Measurements from ENCODE around the gene PCDHGA3. TPM values are rescaled to one million over a fixed set of nuclear protein-coding genes. Genes with fewer than 3 reads are reported as not detected.
"Not testable (repeated sequence)": the region's sequence is repeated elsewhere in the genome, so short reads cannot be mapped to it uniquely, and the experiment has no call there.

The PCDHGA3 gene
- total RNA-seq, 1 donor from 2014 or later = not detected

- peaks cover 29% of the 10 kb centered on the region for H3K9me3 Mint-ChIP-seq (ENCODE audit: unreplicated experiment)
- H3K4me3 Mint-ChIP-seq (ENCODE audit: unreplicated experiment) = no peak overlapping the region
- TF ChIP-seq CTCF (IDR thresholded peaks at IDR 0.05) = no peak
- no peaks in the 10 kb centered on the region for H3K27me3 Mint-ChIP-seq (ENCODE audit: unreplicated experiment)
- DNase-seq (ENCODE audit: extremely low spot score, unreplicated experiment) = peak; percentile 80
- no peaks in the 10 kb centered on the region for H3K4me1 Mint-ChIP-seq (ENCODE audit: unreplicated experiment)
- H3K36me3 Mint-ChIP-seq (ENCODE audit: unreplicated experiment) = no peaks in the 10 kb centered on the region
- no peak overlapping the region for H3K27ac Mint-ChIP-seq (ENCODE audit: unreplicated experiment)
These were observed 31.0 kb downstream of the PCDHGA3 start for GRCh38 chr5:141374627-141375026.

GRCh38 chr5:141375444-141376155, 32.0 kb downstream of the PCDHGA3 start:
- not testable (repeated sequence) for H3K36me3 Mint-ChIP-seq (ENCODE audit: unreplicated experiment); H3K27me3 Mint-ChIP-seq (ENCODE audit: unreplicated experiment); H3K4me1 Mint-ChIP-seq (ENCODE audit: unreplicated experiment); H3K27ac Mint-ChIP-seq (ENCODE audit: unreplicated experiment); DNase-seq (ENCODE audit: extremely low spot score, unreplicated experiment); H3K4me3 Mint-ChIP-seq (ENCODE audit: unreplicated experiment)
- peaks cover 35% of the 10 kb centered on the region for H3K9me3 Mint-ChIP-seq (ENCODE audit: unreplicated experiment)

- no peaks in the 10 kb centered on the region for H3K4me1 Mint-ChIP-seq (ENCODE audit: unreplicated experiment)
- H3K4me3 Mint-ChIP-seq (ENCODE audit: unreplicated experiment) = no peak within 1 kb of the TSS
- no peaks in the 10 kb centered on the region for H3K27me3 Mint-ChIP-seq (ENCODE audit: unreplicated experiment)
- H3K9me3 Mint-ChIP-seq (ENCODE audit: unreplicated experiment) = peaks cover 28% of the 10 kb centered on the region
- H3K36me3 Mint-ChIP-seq (ENCODE audit: unreplicated experiment) = no peaks in the 10 kb centered on the region
- DNase-seq (ENCODE audit: extremely low spot score, unreplicated experiment) = no peak
- no peak within 1 kb of the TSS for H3K27ac Mint-ChIP-seq (ENCODE audit: unreplicated experiment)
- TF ChIP-seq CTCF (IDR thresholded peaks at IDR 0.05) = no peak
These were observed 39.1 kb downstream of the PCDHGA3 start, which contains the start of gene PCDHGA7 for GRCh38 chr5:141382469-141383294. Gene PCDHGA7 (plus strand): TSS chr5:141382742. CDS start chr5:141382900, 158 bp downstream.

GRCh38 chr5:141383345-141383744, 39.7 kb downstream of the PCDHGA3 start:
- H3K4me1 Mint-ChIP-seq (ENCODE audit: unreplicated experiment) = no peaks in the 10 kb centered on the region
- H3K9me3 Mint-ChIP-seq (ENCODE audit: unreplicated experiment) = peaks cover 30% of the 10 kb centered on the region
- H3K36me3 Mint-ChIP-seq (ENCODE audit: unreplicated experiment) = peaks cover under 1% of the 10 kb centered on the region
- DNase-seq (ENCODE audit: extremely low spot score, unreplicated experiment) = no peak
- no peak for TF ChIP-seq CTCF (IDR thresholded peaks at IDR 0.05)
- no peak overlapping the region for H3K27ac Mint-ChIP-seq (ENCODE audit: unreplicated experiment)
- H3K27me3 Mint-ChIP-seq (ENCODE audit: unreplicated experiment) = no peaks in the 10 kb centered on the region
- H3K4me3 Mint-ChIP-seq (ENCODE audit: unreplicated experiment) = no peak overlapping the region

- TF ChIP-seq CTCF (IDR thresholded peaks at IDR 0.05) = no peak
- no peaks in the 10 kb centered on the region for H3K27me3 Mint-ChIP-seq (ENCODE audit: unreplicated experiment)
- H3K27ac Mint-ChIP-seq (ENCODE audit: unreplicated experiment) = no peak overlapping the region
- H3K36me3 Mint-ChIP-seq (ENCODE audit: unreplicated experiment) = peaks cover 3% of the 10 kb centered on the region
- H3K9me3 Mint-ChIP-seq (ENCODE audit: unreplicated experiment) = peaks cover 25% of the 10 kb centered on the region
- no peaks in the 10 kb centered on the region for H3K4me1 Mint-ChIP-seq (ENCODE audit: unreplicated experiment)
- H3K4me3 Mint-ChIP-seq (ENCODE audit: unreplicated experiment) = no peak overlapping the region
- no peak for DNase-seq (ENCODE audit: extremely low spot score, unreplicated experiment)
These were observed 41.0 kb downstream of the PCDHGA3 start for GRCh38 chr5:141384471-141385267.

All from osteocyte (in vitro differentiated cells).